Fibroblast of mammary gland (primary cell): ENCODE results near the gene ADNP.

Source experiments
- DNase-seq: peaks from one replicate; pipeline ENCODE4 v3.0.0-alpha.2; 2010; ENCODE audit warnings: low read depth
- H3K4me3 ChIP-seq: 2 replicates; pipeline ENCODE4 v1.5.1; 2011; ENCODE audit warnings: low read depth, mild to moderate bottlenecking, low read length, moderate library complexity; ENCODE audit not compliant: control insufficient read depth
- CTCF ChIP-seq: conservative IDR thresholded peaks from 2 replicates; pipeline ENCODE4 v1.5.1; 2011; ENCODE audit warnings: low read depth, low read length, inconsistent platforms; ENCODE audit not compliant: control insufficient read depth, insufficient read depth

The ADNP gene

GRCh38 chr20:50916257-50916656, 15.0 kb downstream of the ADNP start:
- peak; percentile 70 for DNase-seq
- no peak for TF ChIP-seq CTCF
- H3K4me3 ChIP-seq = no peak overlapping the region

GRCh38 chr20:50915424-50915823, 15.8 kb downstream of the ADNP start:
- no peak overlapping the region for H3K4me3 ChIP-seq
- peak; percentile 76 for DNase-seq
- TF ChIP-seq CTCF = no peak

GRCh38 chr20:50913690-50914375, 17.4 kb downstream of the ADNP start:
- DNase-seq = peak; percentile 88
- TF ChIP-seq CTCF = no peak
- no peak overlapping the region for H3K4me3 ChIP-seq

GRCh38 chr20:50911716-50912115, 19.5 kb downstream of the ADNP start:
- TF ChIP-seq CTCF = no peak
- no peak for DNase-seq
- H3K4me3 ChIP-seq = no peak overlapping the region

- DNase-seq = peak; percentile 91
- H3K4me3 ChIP-seq = no peak overlapping the region
- TF ChIP-seq CTCF = no peak
Observed at GRCh38 chr20:50911030-50911429, 20.2 kb downstream of the ADNP start.

GRCh38 chr20:50909413-50909812, 21.8 kb downstream of the ADNP start:
- no peak for TF ChIP-seq CTCF
- H3K4me3 ChIP-seq = no peak overlapping the region
- DNase-seq = no peak
